ENCODE results near the gene SGO2.
"Not testable (repeated sequence)": the region's sequence is repeated elsewhere in the genome, so short reads cannot be mapped to it uniquely, and the experiment has no call there.

Gene SGO2

GRCh38 chr2:200523158-200523557, 2.8 kb upstream of the SGO2 start:
- Histone ChIP-seq H3K9me3 (ENCODE audit: control insufficient read depth, low read length) (no peaks in the 10 kb centered on the region), H3K4me1 (ENCODE audit: control insufficient read depth, insufficient read depth, low read length, poor library complexity, severe bottlenecking) (no peaks in the 10 kb centered on the region), H3K36me3 (ENCODE audit: control insufficient read depth, insufficient read depth, low read length) (no peaks in the 10 kb centered on the region), H3K27me3 (replicated peaks; ENCODE audit: control insufficient read depth, insufficient read depth, low read length, poor library complexity, severe bottlenecking) (no peaks in the 10 kb centered on the region), H3K27ac (ENCODE audit: insufficient read depth, low read length, poor library complexity, severe bottlenecking) (no peak overlapping the region), H3K4me3 (ENCODE audit: insufficient read depth, low read depth, low read length, poor library complexity, severe bottlenecking) (no peak overlapping the region)
- DNase-seq, result no peak

- H3K27me3 ChIP-seq (replicated peaks; ENCODE audit: control insufficient read depth, insufficient read depth, low read length, poor library complexity, severe bottlenecking), result no peaks in the 10 kb centered on the region
- DNase-seq, result no peak
- H3K4me3 ChIP-seq (ENCODE audit: insufficient read depth, low read depth, low read length, poor library complexity, severe bottlenecking), result no peak overlapping the region
- H3K9me3 ChIP-seq (ENCODE audit: control insufficient read depth, low read length), result no peaks in the 10 kb centered on the region
- no peak overlapping the region for H3K27ac ChIP-seq (ENCODE audit: insufficient read depth, low read length, poor library complexity, severe bottlenecking)
- no peaks in the 10 kb centered on the region for H3K4me1 ChIP-seq (ENCODE audit: control insufficient read depth, insufficient read depth, low read length, poor library complexity, severe bottlenecking)
- H3K36me3 ChIP-seq (ENCODE audit: control insufficient read depth, insufficient read depth, low read length), result no peaks in the 10 kb centered on the region
Observed at GRCh38 chr2:200523604-200524003, 2.4 kb upstream of the SGO2 start.

DNA sequence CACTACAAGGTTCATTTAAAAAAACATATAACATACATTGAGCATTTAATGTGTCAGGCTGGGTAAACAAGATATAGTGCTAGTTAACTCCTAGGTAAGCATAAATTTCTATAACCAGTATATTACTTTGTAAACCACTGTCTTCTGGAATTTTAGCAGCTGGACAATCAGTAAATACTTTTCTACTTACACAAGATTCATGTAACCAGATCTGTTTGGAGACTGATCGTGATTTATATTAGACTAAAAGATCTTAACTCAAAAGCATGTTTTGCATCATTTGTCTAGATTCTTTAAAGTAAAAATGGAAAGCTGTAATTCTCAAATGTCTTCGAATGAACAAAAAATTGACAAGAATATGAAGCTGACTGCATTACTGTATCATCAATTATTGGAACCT, 941 bp upstream of the SGO2 start:
- H3K9me3 ChIP-seq (ENCODE audit: control insufficient read depth, low read length), result no peaks in the 10 kb centered on the region
- no peak overlapping the region for H3K27ac ChIP-seq (ENCODE audit: insufficient read depth, low read length, poor library complexity, severe bottlenecking)
- H3K36me3 ChIP-seq (ENCODE audit: control insufficient read depth, insufficient read depth, low read length), result no peaks in the 10 kb centered on the region
- H3K4me1 ChIP-seq (ENCODE audit: control insufficient read depth, insufficient read depth, low read length, poor library complexity, severe bottlenecking), result no peaks in the 10 kb centered on the region
- no peak for DNase-seq
- H3K27me3 ChIP-seq (replicated peaks; ENCODE audit: control insufficient read depth, insufficient read depth, low read length, poor library complexity, severe bottlenecking), result no peaks in the 10 kb centered on the region
- H3K4me3 ChIP-seq (ENCODE audit: insufficient read depth, low read depth, low read length, poor library complexity, severe bottlenecking), result no peak overlapping the region

DNA sequence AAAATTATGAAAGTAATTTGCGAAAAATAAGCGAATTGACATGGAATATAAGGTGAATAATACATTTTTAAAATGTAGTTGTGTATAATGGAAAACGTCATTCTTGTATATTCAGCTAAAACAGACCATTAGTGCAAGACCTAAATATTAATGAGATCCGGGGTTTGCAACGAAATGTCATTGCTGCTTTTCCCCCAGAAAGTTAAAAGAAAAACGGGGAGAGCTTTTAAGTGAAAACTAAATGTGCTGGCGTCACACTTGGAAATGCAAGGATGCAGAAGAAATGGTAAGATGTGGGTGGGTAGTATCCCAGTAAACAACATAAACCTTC, 491 bp upstream of the SGO2 start:
- Histone ChIP-seq H3K4me3 (ENCODE audit: insufficient read depth, low read depth, low read length, poor library complexity, severe bottlenecking) (peak overlapping the region; percentile 88), H3K36me3 (ENCODE audit: control insufficient read depth, insufficient read depth, low read length) (no peaks in the 10 kb centered on the region), H3K9me3 (ENCODE audit: control insufficient read depth, low read length) (no peaks in the 10 kb centered on the region), H3K4me1 (ENCODE audit: control insufficient read depth, insufficient read depth, low read length, poor library complexity, severe bottlenecking) (no peaks in the 10 kb centered on the region), H3K27ac (ENCODE audit: insufficient read depth, low read length, poor library complexity, severe bottlenecking) (peak overlapping the region; percentile 57), H3K27me3 (replicated peaks; ENCODE audit: control insufficient read depth, insufficient read depth, low read length, poor library complexity, severe bottlenecking) (no peaks in the 10 kb centered on the region)
- no peak for DNase-seq

DNA sequence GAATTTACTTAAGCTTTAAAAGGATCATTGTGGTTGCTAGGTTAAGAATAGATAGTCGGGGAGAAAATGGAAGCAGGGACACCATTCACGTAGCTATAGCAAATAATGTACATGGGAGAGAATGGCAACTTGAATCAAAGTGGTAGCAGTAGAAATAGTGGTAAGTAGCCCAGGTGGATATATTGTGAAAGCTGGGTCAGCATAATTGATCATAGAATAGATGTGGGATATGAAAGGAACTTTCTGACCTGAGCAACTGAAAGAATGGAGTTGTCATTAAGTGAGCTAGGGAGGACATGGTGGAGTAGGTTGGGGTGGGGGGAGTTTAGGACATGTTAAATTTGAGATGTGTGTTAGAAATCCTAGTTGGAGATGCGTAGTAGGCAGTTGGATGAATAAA, 2.2 kb downstream of the SGO2 start:
- Histone ChIP-seq H3K36me3 (ENCODE audit: control insufficient read depth, insufficient read depth, low read length) (no peaks in the 10 kb centered on the region), H3K4me1 (ENCODE audit: control insufficient read depth, insufficient read depth, low read length, poor library complexity, severe bottlenecking) (no peaks in the 10 kb centered on the region)
- DNase-seq, result no peak

DNA sequence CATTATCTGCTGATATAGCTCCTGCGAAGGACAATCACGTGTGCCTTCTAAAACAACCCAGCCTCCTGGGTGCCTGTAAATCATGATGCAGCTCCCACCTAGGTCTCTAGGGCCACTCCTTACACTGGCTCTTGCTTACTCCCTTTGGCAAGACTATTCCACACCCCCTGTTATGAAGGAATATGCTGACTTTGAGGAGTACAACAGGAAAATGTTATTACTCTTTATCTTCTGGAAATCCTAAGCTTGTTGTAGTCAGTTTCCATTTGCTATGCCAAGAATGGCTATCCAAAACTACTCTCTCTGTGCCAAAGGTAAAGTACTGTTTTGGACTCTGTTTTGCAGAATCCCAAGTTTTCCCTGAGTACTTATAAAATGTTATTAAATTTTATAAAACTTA, 7.7 kb downstream of the SGO2 start:
- Histone ChIP-seq H3K4me3 (ENCODE audit: insufficient read depth, low read depth, low read length, poor library complexity, severe bottlenecking) (no peak overlapping the region), H3K9me3 (ENCODE audit: control insufficient read depth, low read length) (no peaks in the 10 kb centered on the region), H3K27me3 (replicated peaks; ENCODE audit: control insufficient read depth, insufficient read depth, low read length, poor library complexity, severe bottlenecking) (no peaks in the 10 kb centered on the region), H3K27ac (ENCODE audit: insufficient read depth, low read length, poor library complexity, severe bottlenecking) (no peak overlapping the region), H3K4me1 (ENCODE audit: control insufficient read depth, insufficient read depth, low read length, poor library complexity, severe bottlenecking) (no peaks in the 10 kb centered on the region), H3K36me3 (ENCODE audit: control insufficient read depth, insufficient read depth, low read length) (no peaks in the 10 kb centered on the region)
- DNase-seq, result no peak

More for the DNA sequence above, 2.2 kb downstream of the SGO2 start:
- H3K27ac ChIP-seq (ENCODE audit: insufficient read depth, low read length, poor library complexity, severe bottlenecking), result no peak overlapping the region
- H3K27me3 ChIP-seq (replicated peaks; ENCODE audit: control insufficient read depth, insufficient read depth, low read length, poor library complexity, severe bottlenecking), result no peaks in the 10 kb centered on the region
- H3K4me3 ChIP-seq (ENCODE audit: insufficient read depth, low read depth, low read length, poor library complexity, severe bottlenecking), result no peak overlapping the region
- H3K9me3 ChIP-seq (ENCODE audit: control insufficient read depth, low read length), result no peaks in the 10 kb centered on the region

GRCh38 chr2:200534572-200534971, 8.6 kb downstream of the SGO2 start:
- Histone ChIP-seq H3K27ac (ENCODE audit: insufficient read depth, low read length, poor library complexity, severe bottlenecking) (no peak overlapping the region), H3K27me3 (replicated peaks; ENCODE audit: control insufficient read depth, insufficient read depth, low read length, poor library complexity, severe bottlenecking) (no peaks in the 10 kb centered on the region), H3K4me3 (ENCODE audit: insufficient read depth, low read depth, low read length, poor library complexity, severe bottlenecking) (no peak overlapping the region), H3K9me3 (ENCODE audit: control insufficient read depth, low read length) (no peaks in the 10 kb centered on the region), H3K36me3 (ENCODE audit: control insufficient read depth, insufficient read depth, low read length) (no peaks in the 10 kb centered on the region), H3K4me1 (ENCODE audit: control insufficient read depth, insufficient read depth, low read length, poor library complexity, severe bottlenecking) (no peaks in the 10 kb centered on the region)
- no peak for DNase-seq

GRCh38 chr2:200538139-200538538, 12.1 kb downstream of the SGO2 start:
- no peak overlapping the region for H3K4me3 ChIP-seq (ENCODE audit: insufficient read depth, low read depth, low read length, poor library complexity, severe bottlenecking)
- no peak for DNase-seq
- H3K27ac ChIP-seq (ENCODE audit: insufficient read depth, low read length, poor library complexity, severe bottlenecking), result no peak overlapping the region
- no peaks in the 10 kb centered on the region for H3K9me3 ChIP-seq (ENCODE audit: control insufficient read depth, low read length)
- H3K27me3 ChIP-seq (replicated peaks; ENCODE audit: control insufficient read depth, insufficient read depth, low read length, poor library complexity, severe bottlenecking), result no peaks in the 10 kb centered on the region
- no peaks in the 10 kb centered on the region for H3K4me1 ChIP-seq (ENCODE audit: control insufficient read depth, insufficient read depth, low read length, poor library complexity, severe bottlenecking)
- no peaks in the 10 kb centered on the region for H3K36me3 ChIP-seq (ENCODE audit: control insufficient read depth, insufficient read depth, low read length)

- Histone ChIP-seq H3K4me1 (ENCODE audit: control insufficient read depth, insufficient read depth, low read length, poor library complexity, severe bottlenecking) (no peaks in the 10 kb centered on the region), H3K36me3 (ENCODE audit: control insufficient read depth, insufficient read depth, low read length) (no peaks in the 10 kb centered on the region), H3K27ac (ENCODE audit: insufficient read depth, low read length, poor library complexity, severe bottlenecking) (no peak overlapping the region), H3K9me3 (ENCODE audit: control insufficient read depth, low read length) (no peaks in the 10 kb centered on the region), H3K4me3 (ENCODE audit: insufficient read depth, low read depth, low read length, poor library complexity, severe bottlenecking) (no peak overlapping the region), H3K27me3 (replicated peaks; ENCODE audit: control insufficient read depth, insufficient read depth, low read length, poor library complexity, severe bottlenecking) (no peaks in the 10 kb centered on the region)
- no peak for DNase-seq
Observed at GRCh38 chr2:200540793-200541192, 14.8 kb downstream of the SGO2 start.

GRCh38 chr2:200566596-200566995, 40.6 kb downstream of the SGO2 start:
- not testable (repeated sequence) for DNase-seq; H3K4me1 ChIP-seq (ENCODE audit: control insufficient read depth, insufficient read depth, low read length, poor library complexity, severe bottlenecking); H3K4me3 ChIP-seq (ENCODE audit: insufficient read depth, low read depth, low read length, poor library complexity, severe bottlenecking); H3K27me3 ChIP-seq (replicated peaks; ENCODE audit: control insufficient read depth, insufficient read depth, low read length, poor library complexity, severe bottlenecking); H3K36me3 ChIP-seq (ENCODE audit: control insufficient read depth, insufficient read depth, low read length); H3K9me3 ChIP-seq (ENCODE audit: control insufficient read depth, low read length); H3K27ac ChIP-seq (ENCODE audit: insufficient read depth, low read length, poor library complexity, severe bottlenecking)

GRCh38 chr2:200567932-200568331, 41.9 kb downstream of the SGO2 start:
- H3K27ac ChIP-seq (ENCODE audit: insufficient read depth, low read length, poor library complexity, severe bottlenecking), result no peak overlapping the region
- no peaks in the 10 kb centered on the region for H3K9me3 ChIP-seq (ENCODE audit: control insufficient read depth, low read length)
- no peak overlapping the region for H3K4me3 ChIP-seq (ENCODE audit: insufficient read depth, low read depth, low read length, poor library complexity, severe bottlenecking)
- DNase-seq, result no peak
- H3K27me3 ChIP-seq (replicated peaks; ENCODE audit: control insufficient read depth, insufficient read depth, low read length, poor library complexity, severe bottlenecking), result no peaks in the 10 kb centered on the region
- no peaks in the 10 kb centered on the region for H3K4me1 ChIP-seq (ENCODE audit: control insufficient read depth, insufficient read depth, low read length, poor library complexity, severe bottlenecking)
- H3K36me3 ChIP-seq (ENCODE audit: control insufficient read depth, insufficient read depth, low read length), result no peaks in the 10 kb centered on the region

Data from effector memory CD4-positive, alpha-beta T cell (primary cell).